COR-L47 (cell line): ENCODE data around the gene SCUBE1.

ENCODE experiments used
- DNase-seq: peaks from one replicate; lab custom pipeline; 2025; lab: John Stamatoyannopoulos, UW

The SCUBE1 gene

GRCh38 chr22:43155789-43156188 is 187.4 kb downstream of the SCUBE1 start:
- DNase-seq: no peak

GRCh38 chr22:43154887-43155536 is 188.2 kb downstream of the SCUBE1 start:
- DNase-seq: no peak

DNA sequence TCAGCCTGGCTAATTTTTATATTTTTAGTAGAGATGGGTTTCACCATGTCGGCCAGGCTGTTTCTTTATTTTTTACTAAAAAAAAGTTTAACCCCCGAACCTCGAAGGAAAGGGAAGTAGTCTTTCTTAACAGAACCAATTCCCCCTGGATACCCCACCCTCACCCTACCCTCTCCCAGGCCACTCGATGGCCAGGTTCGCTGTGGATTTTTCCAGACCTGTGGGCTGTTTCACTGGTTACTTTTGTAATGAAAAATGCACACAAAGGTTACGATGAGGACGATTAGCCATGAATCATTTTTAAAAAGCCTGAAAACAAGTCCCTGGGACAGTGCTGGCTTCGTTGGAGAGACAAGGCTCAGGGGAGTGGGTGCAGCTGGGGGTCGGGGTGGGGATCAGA is 189.3 kb downstream of the SCUBE1 start:
- DNase-seq: no peak

DNA sequence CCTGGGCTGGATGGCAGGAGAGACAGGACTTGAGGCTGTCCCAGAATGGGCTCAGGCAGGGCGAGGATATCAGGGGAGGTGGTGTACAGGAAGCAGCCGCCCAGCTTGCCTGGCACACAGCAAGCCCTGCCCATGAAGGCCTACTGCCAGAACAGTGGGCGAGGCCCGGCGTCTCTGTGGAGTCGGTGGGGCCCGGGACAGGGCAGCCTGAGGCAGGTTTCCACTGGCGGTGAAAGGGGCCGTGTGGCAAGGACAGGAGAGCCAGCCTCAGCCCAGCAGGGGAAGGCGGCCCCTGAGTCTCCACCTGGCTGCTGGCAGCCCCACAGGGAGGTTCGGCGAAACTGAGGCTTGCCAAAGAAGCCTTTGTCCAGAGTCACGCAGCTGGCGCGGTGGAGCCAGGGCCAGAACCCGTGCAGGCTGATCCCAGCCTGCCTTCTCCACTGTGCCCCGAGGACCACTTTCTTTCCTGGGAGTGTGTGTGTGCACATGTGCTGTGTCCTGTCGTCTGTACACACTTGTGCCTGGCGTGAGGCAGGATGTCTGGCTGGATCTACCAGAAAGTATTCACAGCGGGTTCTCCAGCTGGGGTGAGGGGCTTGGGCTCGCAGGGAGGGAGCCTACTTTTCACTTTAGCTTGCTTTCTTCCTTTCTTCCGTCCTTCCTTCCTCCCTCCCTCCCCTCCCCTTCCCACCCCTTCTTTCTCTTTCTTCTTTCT is 190.7 kb downstream of the SCUBE1 start:
- DNase-seq: peak; percentile 45

DNA sequence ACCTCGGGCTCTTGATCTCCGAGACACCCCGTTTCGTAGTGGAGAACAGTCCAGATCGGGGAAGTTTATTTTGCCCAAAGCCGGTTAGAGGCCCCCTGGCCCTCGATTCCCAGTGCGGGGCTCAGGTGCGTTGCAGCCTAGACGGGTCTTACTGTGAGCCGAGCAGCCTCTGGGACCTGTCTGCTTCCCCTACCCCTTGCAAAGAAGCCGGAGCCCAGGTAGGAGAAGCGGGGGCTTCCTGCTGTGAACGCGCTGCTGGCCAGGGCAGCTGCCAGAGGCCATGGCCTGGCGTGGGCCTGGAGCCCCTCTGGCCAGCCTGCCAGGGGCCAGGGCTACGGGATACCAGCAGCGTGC is 191.2 kb downstream of the SCUBE1 start:
- DNase-seq: no peak

- peak; percentile 21 for DNase-seq
Observed at GRCh38 chr22:43151251-43152002, 191.7 kb downstream of the SCUBE1 start, which contains the start of gene TSPO. TSPO (plus strand) TSS chr22:43151559; CDS start chr22:43159239, 7,680 bp downstream.

GRCh38 chr22:43150731-43151206 is 192.4 kb downstream of the SCUBE1 start:
- no peak for DNase-seq

DNA sequence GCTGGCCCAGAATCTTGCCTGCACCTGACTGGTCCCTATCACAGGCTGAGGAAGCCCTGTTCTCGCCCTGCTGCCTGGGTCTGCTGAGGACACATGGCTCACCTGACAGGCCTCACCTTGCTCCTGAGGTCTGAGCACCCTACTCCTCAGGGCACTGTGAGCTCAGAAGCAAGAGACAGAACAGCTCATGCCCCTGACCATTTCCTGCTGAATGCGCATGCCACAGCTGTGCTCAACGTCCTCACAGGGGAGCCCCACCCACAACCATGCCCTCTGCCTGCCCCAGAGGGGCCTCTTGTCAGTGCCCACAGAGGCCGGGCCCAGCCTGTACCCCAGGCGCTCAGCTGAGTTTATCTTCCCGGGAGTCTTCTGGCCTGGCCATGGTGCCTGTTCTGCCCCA is 194.6 kb downstream of the SCUBE1 start:
- DNase-seq: no peak

DNA sequence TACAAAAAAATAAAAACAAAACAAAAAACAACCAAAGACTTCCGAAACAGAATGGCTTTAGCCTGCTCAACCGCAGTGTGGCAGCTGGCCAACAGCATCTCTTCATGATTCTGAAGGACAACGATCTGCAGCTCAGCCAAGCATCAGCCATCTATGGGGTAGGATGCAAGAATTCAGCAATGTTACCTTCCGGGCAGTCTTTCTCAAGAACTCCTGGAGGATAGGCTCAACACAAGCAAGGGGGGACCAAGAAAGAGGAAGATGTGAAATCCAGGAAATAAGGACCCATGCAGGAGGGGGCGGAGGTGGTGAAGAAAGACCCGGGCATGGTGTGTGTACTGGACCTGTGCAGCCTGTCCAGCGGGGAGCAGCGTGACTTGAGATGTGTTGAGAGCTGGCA is 195.4 kb downstream of the SCUBE1 start:
- no peak for DNase-seq
